Keratinocyte (primary cell): Measurements from ENCODE around the gene PRPF18.

Experiments
- CTCF ChIP-seq, 3 experiments: IDR thresholded peaks in 1 of 3; conservative IDR thresholded peaks in 1 of 3; optimal IDR thresholded peaks in 1 of 3; 2 replicates in 2 of 3; 3 replicates in 1 of 3; pipeline versions ENCODE3 to v1.5.1; 2011; ENCODE audit warnings: low read length in 3 of 3, mild to moderate bottlenecking in 3 of 3, moderate library complexity in 2 of 3, control low read depth in 1 of 3, inconsistent platforms in 1 of 3; ENCODE audit not compliant: insufficient read depth in 2 of 3; ENCODE audit errors: extremely low read depth in 1 of 3
- EZH2 ChIP-seq: IDR thresholded peaks from one replicate; pipeline ENCODE4 v1.6.1; 2012; ENCODE audit warnings: inconsistent platforms, mild to moderate bottlenecking, low read length, moderate library complexity

- TF ChIP-seq CTCF (optimal IDR thresholded peaks at IDR 0.05 in 1 of 3, IDR thresholded peaks at IDR 0.05 in 1 of 3, conservative IDR thresholded peaks at IDR 0.05 in 1 of 3; ENCODE audit: extremely low read depth in 1 of 3, insufficient read depth in 2 of 3, low read length in 3 of 3) (no peak), EZH2 (no peak)
These were observed 46.2 kb downstream of the PRPF18 start for GRCh38 chr10:13632884-13633440.
